ENCODE results near the gene PEX3.

Gene PEX3

GRCh38 chr6:143406673-143407072 lies 43.9 kb upstream of the PEX3 start:
- no peak overlapping the region for H3K4me3 ChIP-seq (ENCODE audit: low read depth, low read length)
- ChIA-PET POLR2A (no interaction called here), CTCF (no interaction called here)
- no peak for DNase-seq (ENCODE audit: low read depth, low spot score)
- TF ChIP-seq CTCF (IDR thresholded peaks at IDR 0.05; ENCODE audit: insufficient read depth, low read length, missing control alignments) = no peak

GRCh38 chr6:143408151-143408786 lies 42.3 kb upstream of the PEX3 start:
- ChIA-PET CTCF (no interaction called here), POLR2A (no interaction called here)
- no peak for DNase-seq (ENCODE audit: low read depth, low spot score)
- no peak overlapping the region for H3K4me3 ChIP-seq (ENCODE audit: low read depth, low read length)
- TF ChIP-seq CTCF (IDR thresholded peaks at IDR 0.05; ENCODE audit: insufficient read depth, low read length, missing control alignments) = no peak

- CTCF ChIA-PET = no interaction called here
- no peak overlapping the region for H3K4me3 ChIP-seq (ENCODE audit: low read depth, low read length)
- no peak for DNase-seq (ENCODE audit: low read depth, low spot score)
- no peak for TF ChIP-seq CTCF (IDR thresholded peaks at IDR 0.05; ENCODE audit: insufficient read depth, low read length, missing control alignments)
- POLR2A ChIA-PET = no interaction called here
Measured at GRCh38 chr6:143408787-143409162, 41.8 kb upstream of the PEX3 start.

GRCh38 chr6:143410859-143411270 lies 39.7 kb upstream of the PEX3 start:
- no peak for TF ChIP-seq CTCF (IDR thresholded peaks at IDR 0.05; ENCODE audit: insufficient read depth, low read length, missing control alignments)
- no peak overlapping the region for H3K4me3 ChIP-seq (ENCODE audit: low read depth, low read length)
- ChIA-PET CTCF (interaction anchor here (0.6 to 2.5 kb wide), 3 partner anchors 16 to 719 kb away, joined by 3 to 8 read pairs (median 4); no protein-coding TSS in a partner anchor), POLR2A (no interaction called here)
- DNase-seq (ENCODE audit: low read depth, low spot score) = peak; percentile 38

- CTCF ChIA-PET = interaction anchor here (0.8 to 3.6 kb wide), 6 partner anchors 9 to 722 kb away, joined by 3 to 30 read pairs (median 4); no protein-coding TSS in a partner anchor
- DNase-seq (ENCODE audit: low read depth, low spot score) = no peak
- H3K4me3 ChIP-seq (ENCODE audit: low read depth, low read length) = no peak overlapping the region
- POLR2A ChIA-PET = no interaction called here
- TF ChIP-seq CTCF (IDR thresholded peaks at IDR 0.05; ENCODE audit: insufficient read depth, low read length, missing control alignments) = no peak
Measured at GRCh38 chr6:143414769-143415168, 35.8 kb upstream of the PEX3 start.

- CTCF ChIA-PET = interaction anchor here (0.8 to 1.2 kb wide), 2 partner anchors 9 to 727 kb away, joined by 3 to 5 read pairs; no protein-coding TSS in a partner anchor
- POLR2A ChIA-PET = no interaction called here
Measured at GRCh38 chr6:143419526-143419925, 31.1 kb upstream of the PEX3 start.

More at GRCh38 chr6:143419526-143419925, 31.1 kb upstream of the PEX3 start:
- TF ChIP-seq CTCF (IDR thresholded peaks at IDR 0.05; ENCODE audit: insufficient read depth, low read length, missing control alignments) = no peak
- H3K4me3 ChIP-seq (ENCODE audit: low read depth, low read length) = no peak overlapping the region
- no peak for DNase-seq (ENCODE audit: low read depth, low spot score)

Measured in AG04449 (cell line).